ENCODE measurements around the gene SNURF.

- TF ChIP-seq SUZ12 (IDR thresholded peaks at IDR 0.05) (no peak), SP1 (IDR thresholded peaks at IDR 0.05) (no peak), FOXA1 (IDR thresholded peaks at IDR 0.05) (no peak), TARDBP (IDR thresholded peaks at IDR 0.05) (no peak), PKNOX1 (IDR thresholded peaks at IDR 0.05) (no peak), ELF4 (IDR thresholded peaks at IDR 0.05) (no peak), FOXK2 (IDR thresholded peaks at IDR 0.05) (no peak)
These were observed 21.1 kb upstream of the SNURF start for GRCh38 chr15:24933716-24934115.
